ENCODE data around the gene PATJ.

The PATJ gene

DNA sequence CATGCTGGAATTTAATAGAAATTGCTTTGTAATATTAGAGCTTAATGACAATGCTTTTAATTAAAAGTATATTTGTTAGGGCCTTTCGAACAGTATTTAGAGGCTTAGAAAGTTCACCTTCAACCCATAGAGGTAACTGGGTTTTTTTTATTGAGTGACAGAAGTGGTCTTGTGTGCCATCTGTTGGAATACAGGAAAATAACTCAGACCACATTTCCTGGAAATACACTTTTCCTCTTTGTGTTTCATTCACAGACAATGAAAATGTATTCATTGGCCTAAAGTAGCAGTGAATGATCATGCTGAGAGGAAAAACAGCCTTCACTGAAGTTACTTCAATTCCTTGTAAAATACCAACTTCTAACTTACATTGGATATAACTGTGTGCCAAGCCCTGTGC, 368.8 kb downstream of the PATJ start:
- Histone ChIP-seq H3K4me3 (ENCODE audit: control insufficient read depth in 1 of 7, extremely low read depth in 1 of 7, insufficient read depth in 4 of 7, low read depth in 2 of 7, low read length in 6 of 7) (no peak overlapping the region), H3K9me3 (ENCODE audit: control extremely low read depth in 1 of 5, control insufficient read depth in 4 of 5, insufficient read depth in 2 of 5, low read depth in 1 of 5, low read length in 4 of 5) (no peaks in the 10 kb centered on the region), H3K27ac (ENCODE audit: insufficient read depth in 1 of 2, low read depth in 1 of 2, low read length in 2 of 2, poor library complexity in 1 of 2, severe bottlenecking in 2 of 2) (no peak overlapping the region), H3K4me1 (ENCODE audit: control extremely low read depth in 1 of 4, control insufficient read depth in 4 of 4, insufficient read depth in 4 of 4, low read length in 3 of 4) (no peaks in the 10 kb centered on the region), H3K27me3 (replicated peaks in 2 of 5; ENCODE audit: control insufficient read depth in 4 of 5, insufficient read depth in 5 of 5, low read length in 4 of 5) (no peaks in the 10 kb centered on the region), H3K36me3 (ENCODE audit: control insufficient read depth in 4 of 4, insufficient read depth in 4 of 4, low read length in 3 of 4) (no peaks in the 10 kb centered on the region)
- DNase-seq = no peak
- POLR2A ChIA-PET = no interaction called here
- no CpG with 5 or more reads among the region's 1 CpG for WGBS (ENCODE audit: insufficient coverage)
- CTCF ChIA-PET = interaction anchor here (1.6 kb wide), 1 partner anchor 33 kb away, joined by 4 read pairs; no protein-coding TSS in a partner anchor

DNA sequence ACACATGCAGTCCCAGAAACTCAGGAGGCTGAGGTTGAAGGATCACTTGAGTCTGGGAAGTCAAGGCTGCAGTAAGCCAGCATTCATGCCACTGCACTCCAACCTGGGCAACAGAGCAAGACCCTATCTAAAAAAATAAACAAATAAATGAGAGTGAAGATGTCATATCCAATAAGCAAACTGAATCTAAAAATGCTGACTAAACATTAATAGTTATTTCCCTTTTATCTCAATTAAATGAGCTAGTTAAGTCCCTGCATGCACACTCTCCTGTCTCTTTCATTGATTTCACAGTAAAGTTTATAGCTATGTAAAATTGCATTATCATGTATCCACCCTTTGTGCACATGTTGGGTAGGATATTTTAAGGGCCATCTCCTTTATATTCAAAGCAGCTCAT, 371.2 kb downstream of the PATJ start:
- POLR2A ChIA-PET = no interaction called here
- CTCF ChIA-PET = no interaction called here
- Histone ChIP-seq H3K27me3 (replicated peaks in 2 of 5; ENCODE audit: control insufficient read depth in 4 of 5, insufficient read depth in 5 of 5, low read length in 4 of 5) (no peaks in the 10 kb centered on the region), H3K36me3 (ENCODE audit: control insufficient read depth in 4 of 4, insufficient read depth in 4 of 4, low read length in 3 of 4) (no peaks in the 10 kb centered on the region), H3K4me1 (ENCODE audit: control extremely low read depth in 1 of 4, control insufficient read depth in 4 of 4, insufficient read depth in 4 of 4, low read length in 3 of 4) (no peaks in the 10 kb centered on the region), H3K4me3 (ENCODE audit: control insufficient read depth in 1 of 7, extremely low read depth in 1 of 7, insufficient read depth in 4 of 7, low read depth in 2 of 7, low read length in 6 of 7) (no peak overlapping the region), H3K9me3 (ENCODE audit: control extremely low read depth in 1 of 5, control insufficient read depth in 4 of 5, insufficient read depth in 2 of 5, low read depth in 1 of 5, low read length in 4 of 5) (no peaks in the 10 kb centered on the region), H3K27ac (ENCODE audit: insufficient read depth in 1 of 2, low read depth in 1 of 2, low read length in 2 of 2, poor library complexity in 1 of 2, severe bottlenecking in 2 of 2) (no peak overlapping the region)
- DNase-seq = no peak

DNA sequence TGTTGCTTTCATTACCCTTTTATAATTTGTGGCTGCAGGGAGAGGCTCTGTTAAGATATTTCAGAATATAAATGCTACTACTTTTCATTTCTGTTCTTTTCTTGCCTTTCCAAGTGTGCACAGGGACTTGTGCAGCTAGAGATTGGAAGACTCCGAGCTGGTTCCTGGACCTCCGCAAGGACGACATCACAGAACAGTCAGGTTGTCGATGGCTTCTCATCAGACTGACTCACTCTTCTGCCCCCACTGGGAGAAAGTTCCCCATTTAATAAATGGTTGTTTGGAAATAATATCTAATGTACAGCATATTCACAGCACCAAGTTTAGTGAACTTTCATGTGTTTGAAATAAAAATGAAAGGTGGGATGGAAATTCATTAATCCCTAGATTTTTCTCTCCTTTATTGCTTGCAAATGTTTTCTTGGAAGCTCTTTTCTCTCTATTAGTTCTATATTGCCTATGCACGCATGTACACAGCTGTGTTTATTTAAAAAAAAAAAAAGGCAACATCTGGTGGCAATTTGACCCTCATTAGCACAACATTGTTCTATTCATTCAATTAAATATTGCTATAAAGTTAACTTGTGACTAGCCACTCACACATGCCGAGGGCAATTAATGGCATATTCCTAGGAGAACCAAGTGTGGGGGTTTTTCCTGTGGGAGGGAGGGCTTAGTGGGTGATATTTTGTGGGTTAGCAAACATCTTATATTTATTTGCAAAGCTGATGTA, 374.9 kb downstream of the PATJ start:
- H3K27me3 ChIP-seq (replicated peaks in 2 of 5; ENCODE audit: control insufficient read depth in 4 of 5, insufficient read depth in 5 of 5, low read length in 4 of 5) = no peaks in the 10 kb centered on the region
- H3K9me3 ChIP-seq (ENCODE audit: control extremely low read depth in 1 of 5, control insufficient read depth in 4 of 5, insufficient read depth in 2 of 5, low read depth in 1 of 5, low read length in 4 of 5) = no peaks in the 10 kb centered on the region
- 100% methylated on average over 3 of the region's 6 CpGs for WGBS (ENCODE audit: insufficient coverage)
- H3K4me1 ChIP-seq (ENCODE audit: control extremely low read depth in 1 of 4, control insufficient read depth in 4 of 4, insufficient read depth in 4 of 4, low read length in 3 of 4) = no peaks in the 10 kb centered on the region
- no peak for DNase-seq
- ChIA-PET POLR2A (no interaction called here), CTCF (interaction anchor here (0.7 kb wide), 1 partner anchor 418 kb away, joined by 4 read pairs; no protein-coding TSS in a partner anchor)
- H3K27ac ChIP-seq (ENCODE audit: insufficient read depth in 1 of 2, low read depth in 1 of 2, low read length in 2 of 2, poor library complexity in 1 of 2, severe bottlenecking in 2 of 2) = no peak overlapping the region
- no peak overlapping the region for H3K4me3 ChIP-seq (ENCODE audit: control insufficient read depth in 1 of 7, extremely low read depth in 1 of 7, insufficient read depth in 4 of 7, low read depth in 2 of 7, low read length in 6 of 7)
- H3K36me3 ChIP-seq (ENCODE audit: control insufficient read depth in 4 of 4, insufficient read depth in 4 of 4, low read length in 3 of 4) = no peaks in the 10 kb centered on the region

DNA sequence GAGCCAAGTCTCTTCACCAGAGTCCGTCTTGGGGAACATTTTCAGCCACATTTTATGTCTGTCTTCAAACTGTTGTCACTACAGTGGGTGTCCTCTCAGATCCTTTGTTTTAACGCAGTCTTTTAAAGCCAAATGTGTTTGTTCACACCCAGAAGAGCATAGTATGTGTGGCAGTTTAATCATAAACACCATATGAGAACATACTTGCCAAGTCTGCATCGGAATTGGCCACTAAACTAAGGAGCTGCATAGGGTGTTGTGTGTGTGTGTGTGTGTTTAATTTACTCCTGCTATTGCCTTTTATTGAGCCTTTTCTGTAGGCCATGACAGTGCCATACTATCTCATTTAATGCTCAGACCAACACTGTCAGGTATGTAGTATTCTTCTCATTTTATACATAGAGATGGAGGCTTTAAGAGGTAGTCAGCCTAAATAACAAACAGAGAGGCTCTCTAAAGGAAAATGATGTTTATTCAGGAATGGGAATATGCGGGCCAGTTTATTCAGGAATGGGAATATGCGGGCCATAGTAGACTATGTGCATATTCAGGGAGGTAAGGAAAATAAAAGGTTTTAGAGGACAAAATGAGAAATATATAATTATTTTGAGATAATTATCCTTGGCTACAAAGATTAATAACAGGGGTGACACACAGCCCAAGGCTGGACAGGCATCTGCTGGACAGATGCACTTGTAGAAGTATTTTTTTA, 384.5 kb downstream of the PATJ start:
- WGBS (ENCODE audit: insufficient coverage) = 93% methylated on average over 2 of the region's 5 CpGs
- DNase-seq = no peak
- Histone ChIP-seq H3K4me1 (ENCODE audit: control extremely low read depth in 1 of 4, control insufficient read depth in 4 of 4, insufficient read depth in 4 of 4, low read length in 3 of 4) (no peaks in the 10 kb centered on the region), H3K4me3 (ENCODE audit: control insufficient read depth in 1 of 7, extremely low read depth in 1 of 7, insufficient read depth in 4 of 7, low read depth in 2 of 7, low read length in 6 of 7) (no peak overlapping the region), H3K27me3 (replicated peaks in 2 of 5; ENCODE audit: control insufficient read depth in 4 of 5, insufficient read depth in 5 of 5, low read length in 4 of 5) (no peaks in the 10 kb centered on the region), H3K36me3 (ENCODE audit: control insufficient read depth in 4 of 4, insufficient read depth in 4 of 4, low read length in 3 of 4) (no peaks in the 10 kb centered on the region), H3K9me3 (ENCODE audit: control extremely low read depth in 1 of 5, control insufficient read depth in 4 of 5, insufficient read depth in 2 of 5, low read depth in 1 of 5, low read length in 4 of 5) (no peaks in the 10 kb centered on the region), H3K27ac (ENCODE audit: insufficient read depth in 1 of 2, low read depth in 1 of 2, low read length in 2 of 2, poor library complexity in 1 of 2, severe bottlenecking in 2 of 2) (no peak overlapping the region)
- ChIA-PET POLR2A (no interaction called here), CTCF (no interaction called here)

DNA sequence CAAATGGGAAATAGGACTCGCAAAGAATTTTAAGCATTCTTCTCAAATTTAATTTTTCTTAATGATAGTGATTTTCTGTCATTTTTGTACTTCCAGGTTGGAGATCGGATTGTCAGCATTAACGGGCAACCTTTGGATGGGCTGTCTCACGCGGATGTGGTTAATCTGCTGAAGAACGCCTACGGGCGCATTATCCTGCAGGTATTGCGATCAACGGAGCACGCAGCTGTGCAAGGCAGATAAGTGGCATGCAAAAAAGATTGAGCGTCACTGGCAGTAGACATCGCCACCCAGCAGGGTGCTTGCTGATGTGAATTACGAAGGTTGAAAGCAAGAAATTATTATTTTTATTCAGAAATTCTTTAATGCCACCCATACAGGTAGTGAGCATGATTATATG, 386.5 kb downstream of the PATJ start:
- ChIA-PET CTCF (no interaction called here), POLR2A (no interaction called here)
- Histone ChIP-seq H3K27me3 (replicated peaks in 2 of 5; ENCODE audit: control insufficient read depth in 4 of 5, insufficient read depth in 5 of 5, low read length in 4 of 5) (no peaks in the 10 kb centered on the region), H3K4me3 (ENCODE audit: control insufficient read depth in 1 of 7, extremely low read depth in 1 of 7, insufficient read depth in 4 of 7, low read depth in 2 of 7, low read length in 6 of 7) (no peak overlapping the region), H3K9me3 (ENCODE audit: control extremely low read depth in 1 of 5, control insufficient read depth in 4 of 5, insufficient read depth in 2 of 5, low read depth in 1 of 5, low read length in 4 of 5) (no peaks in the 10 kb centered on the region), H3K36me3 (ENCODE audit: control insufficient read depth in 4 of 4, insufficient read depth in 4 of 4, low read length in 3 of 4) (no peaks in the 10 kb centered on the region), H3K27ac (ENCODE audit: insufficient read depth in 1 of 2, low read depth in 1 of 2, low read length in 2 of 2, poor library complexity in 1 of 2, severe bottlenecking in 2 of 2) (no peak overlapping the region), H3K4me1 (ENCODE audit: control extremely low read depth in 1 of 4, control insufficient read depth in 4 of 4, insufficient read depth in 4 of 4, low read length in 3 of 4) (no peaks in the 10 kb centered on the region)
- no peak for DNase-seq
- whole genome bisulfite sequencing (ENCODE audit: insufficient coverage) = 97% methylated on average over 11 of the region's 14 CpGs

DNA sequence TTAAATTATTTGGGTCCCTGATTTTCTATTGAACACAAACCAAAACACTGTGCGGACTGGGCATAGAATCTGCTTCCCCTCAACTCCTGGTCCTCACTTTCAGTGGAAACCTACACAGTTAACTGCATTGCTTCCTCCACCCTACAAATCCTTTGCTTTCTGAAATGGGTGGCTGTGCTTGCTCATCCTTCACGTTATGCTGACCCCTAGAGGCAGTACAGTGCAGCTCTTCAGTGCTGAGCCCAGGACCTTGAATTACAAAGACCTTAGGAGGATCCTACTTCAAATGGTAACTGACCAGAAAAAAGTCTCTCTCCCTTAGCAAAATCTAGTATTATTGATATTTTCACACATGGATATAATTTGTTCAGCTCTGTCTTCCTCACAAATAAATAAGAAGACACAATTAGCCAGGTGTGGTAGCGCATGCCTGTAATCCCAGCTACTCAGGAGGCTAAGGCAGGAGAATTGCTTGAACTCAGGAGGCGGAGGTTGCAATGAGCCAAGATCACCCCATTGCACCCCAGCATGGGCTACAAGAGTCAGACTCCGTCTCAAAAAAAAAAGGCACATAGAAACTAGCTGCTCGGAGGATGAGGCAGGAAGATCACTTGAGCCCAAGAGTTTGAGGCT, 388.9 kb downstream of the PATJ start:
- Histone ChIP-seq H3K36me3 (ENCODE audit: control insufficient read depth in 4 of 4, insufficient read depth in 4 of 4, low read length in 3 of 4) (no peaks in the 10 kb centered on the region), H3K4me1 (ENCODE audit: control extremely low read depth in 1 of 4, control insufficient read depth in 4 of 4, insufficient read depth in 4 of 4, low read length in 3 of 4) (no peaks in the 10 kb centered on the region), H3K4me3 (ENCODE audit: control insufficient read depth in 1 of 7, extremely low read depth in 1 of 7, insufficient read depth in 4 of 7, low read depth in 2 of 7, low read length in 6 of 7) (no peak overlapping the region), H3K27ac (ENCODE audit: insufficient read depth in 1 of 2, low read depth in 1 of 2, low read length in 2 of 2, poor library complexity in 1 of 2, severe bottlenecking in 2 of 2) (no peak overlapping the region), H3K9me3 (ENCODE audit: control extremely low read depth in 1 of 5, control insufficient read depth in 4 of 5, insufficient read depth in 2 of 5, low read depth in 1 of 5, low read length in 4 of 5) (no peaks in the 10 kb centered on the region), H3K27me3 (replicated peaks in 2 of 5; ENCODE audit: control insufficient read depth in 4 of 5, insufficient read depth in 5 of 5, low read length in 4 of 5) (no peaks in the 10 kb centered on the region)
- ChIA-PET POLR2A (no interaction called here), CTCF (interaction anchor here (1.2 kb wide), 1 partner anchor 10 kb away, joined by 3 read pairs; no protein-coding TSS in a partner anchor)
- DNase-seq = peak; percentile 45 to 66 (median 45)
- WGBS (ENCODE audit: insufficient coverage) = 88% methylated on average over 6 of the region's 6 CpGs

DNA sequence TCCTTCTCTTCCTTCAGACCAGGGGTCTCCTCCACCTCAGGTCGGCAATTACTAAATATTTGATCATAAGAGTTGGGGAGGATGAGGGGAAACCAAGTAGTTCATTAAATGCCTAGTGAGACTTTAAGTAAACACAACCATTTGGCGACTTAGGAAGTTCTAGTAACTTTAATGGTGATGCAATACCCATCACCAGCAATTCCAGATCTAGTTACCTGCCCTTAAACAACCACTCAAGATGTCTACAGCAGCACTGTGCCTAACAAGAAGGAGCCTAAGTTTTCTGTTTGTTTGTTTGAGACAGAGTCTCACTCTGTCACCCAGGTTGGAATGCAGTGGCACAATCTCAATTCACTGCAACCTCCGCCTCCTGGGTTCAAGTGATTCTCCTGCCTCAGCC, 395.7 kb downstream of the PATJ start:
- H3K36me3 ChIP-seq (ENCODE audit: control insufficient read depth in 4 of 4, insufficient read depth in 4 of 4, low read length in 3 of 4) = no peaks in the 10 kb centered on the region
- H3K27ac ChIP-seq (ENCODE audit: insufficient read depth in 1 of 2, low read depth in 1 of 2, low read length in 2 of 2, poor library complexity in 1 of 2, severe bottlenecking in 2 of 2) = no peak overlapping the region
- no peaks in the 10 kb centered on the region for H3K4me1 ChIP-seq (ENCODE audit: control extremely low read depth in 1 of 4, control insufficient read depth in 4 of 4, insufficient read depth in 4 of 4, low read length in 3 of 4)
- no peak for DNase-seq
- no peaks in the 10 kb centered on the region for H3K9me3 ChIP-seq (ENCODE audit: control extremely low read depth in 1 of 5, control insufficient read depth in 4 of 5, insufficient read depth in 2 of 5, low read depth in 1 of 5, low read length in 4 of 5)
- WGBS (ENCODE audit: insufficient coverage) = no CpG with 5 or more reads among the region's 3 CpGs
- CTCF ChIA-PET = no interaction called here
- no peak overlapping the region for H3K4me3 ChIP-seq (ENCODE audit: control insufficient read depth in 1 of 7, extremely low read depth in 1 of 7, insufficient read depth in 4 of 7, low read depth in 2 of 7, low read length in 6 of 7)
- no peaks in the 10 kb centered on the region for H3K27me3 ChIP-seq (replicated peaks in 2 of 5; ENCODE audit: control insufficient read depth in 4 of 5, insufficient read depth in 5 of 5, low read length in 4 of 5)
- POLR2A ChIA-PET = no interaction called here

All from common myeloid progenitor, CD34-positive (primary cell).